Stimulated activated CD8-positive, alpha-beta memory T cell treated with anti-CD3 and anti-CD28 coated beads, Interleukin-4, amount 100 ng/mL, for 4 hours (primary cell): Measurements from ENCODE around the gene EPB41L4A.
"Not testable (repeated sequence)": the region's sequence is repeated elsewhere in the genome, so short reads cannot be mapped to it uniquely, and the experiment has no call there.

Source experiments
- DNase-seq, 2 donors: peaks; one replicate each; pipeline ENCODE4 v3.0.0-alpha.2; 2020; ENCODE audit warnings: low read depth in 2 of 2, low spot score in 1 of 2

The EPB41L4A gene

DNA sequence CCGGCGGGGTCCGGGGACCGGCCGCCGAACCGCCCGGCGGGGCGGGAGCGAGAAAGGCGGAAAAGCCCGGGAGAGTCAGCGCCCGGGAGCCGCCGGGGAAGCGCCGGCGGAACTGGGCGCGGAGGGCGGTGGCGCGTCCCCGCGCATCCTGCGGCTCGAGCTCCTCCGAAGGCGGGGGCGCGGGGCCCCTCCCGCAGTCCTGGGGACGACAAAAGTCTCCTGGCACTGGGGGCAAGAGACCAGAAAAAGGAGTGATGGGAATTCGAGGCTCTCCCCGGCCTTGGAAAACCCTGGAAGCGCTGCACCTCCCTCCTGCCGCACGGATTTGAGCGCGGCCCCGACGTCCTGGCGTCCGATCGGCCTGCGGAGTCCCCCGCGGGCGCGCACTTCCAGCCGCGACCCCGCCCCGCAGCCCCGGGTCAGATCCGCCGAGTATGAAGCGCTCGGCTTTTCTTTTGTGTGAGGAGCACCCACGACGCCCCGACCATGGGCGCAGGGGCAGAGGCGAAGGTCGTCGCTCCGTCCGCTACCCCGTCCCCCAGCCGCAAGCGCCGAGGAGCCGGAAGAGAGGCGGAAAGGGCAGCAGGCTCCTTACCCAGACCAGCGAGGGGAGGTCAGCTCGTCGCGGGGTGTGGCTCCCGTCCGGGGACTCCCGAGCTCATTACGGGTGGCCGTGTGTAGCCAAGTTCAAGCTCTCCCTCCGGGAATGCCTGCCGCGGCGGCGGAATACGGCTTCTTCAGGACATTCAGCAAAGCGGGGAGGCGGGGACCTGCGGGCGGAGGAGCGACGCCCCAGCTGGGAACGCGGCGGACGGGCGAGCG, at the start of gene EPB41L4A:
Gene EPB41L4A, minus strand, starts transcription at position 114 of the 822 bp plus-strand sequence. CDS start 238 bp downstream, outside the sequence.
- no peak for DNase-seq

GRCh38 chr5:112467485-112467884, 48.4 kb upstream of the EPB41L4A start:
- DNase-seq: no peak

DNA sequence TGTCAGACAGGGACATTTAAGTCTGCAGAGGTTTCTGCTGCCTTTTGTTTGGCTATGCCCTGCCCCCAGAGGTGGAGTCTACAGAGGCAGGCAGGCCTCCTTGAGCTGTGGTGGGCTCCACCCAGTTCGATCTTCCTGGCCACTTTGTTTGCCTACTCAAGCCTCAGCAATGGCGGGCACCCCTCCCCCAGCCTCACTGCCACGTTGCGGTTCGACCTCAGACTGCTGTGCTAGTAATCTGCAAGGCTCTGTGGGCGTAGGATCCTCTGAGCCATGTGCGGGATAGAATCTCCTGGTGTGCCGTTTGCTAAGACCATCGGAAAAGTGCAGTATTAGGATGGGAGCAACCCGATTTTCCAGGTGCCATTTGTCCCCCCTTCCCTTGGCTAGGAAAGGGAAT, 47.2 kb upstream of the EPB41L4A start:
- DNase-seq: not testable (repeated sequence)

DNA sequence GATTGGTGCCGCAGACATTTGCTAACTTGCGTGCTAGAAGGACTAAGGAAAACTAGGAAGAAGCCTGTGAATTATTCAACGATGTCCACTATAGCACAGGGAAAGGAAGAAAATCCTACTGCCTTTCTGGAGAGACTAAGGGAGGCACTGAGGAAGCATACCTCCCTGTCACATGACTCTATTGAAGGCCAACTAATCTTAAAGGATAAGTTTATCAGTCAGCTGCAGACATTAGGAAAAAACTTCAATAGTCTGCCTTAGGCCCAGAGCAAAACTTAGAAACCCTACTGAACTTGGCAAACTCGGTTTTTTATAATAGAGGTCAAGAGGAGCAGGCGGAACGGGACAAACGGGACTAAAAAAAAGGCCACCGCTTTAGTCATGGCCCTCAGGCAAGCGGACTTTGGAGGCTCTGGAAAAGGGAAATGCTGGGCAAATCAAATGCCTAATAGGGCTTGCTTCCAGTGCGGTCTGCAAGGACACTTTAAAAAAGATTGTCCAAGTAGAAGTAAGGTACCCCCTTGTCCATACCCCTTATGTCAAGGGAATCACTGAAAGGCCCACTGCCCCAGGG, 28.2 kb upstream of the EPB41L4A start:
- DNase-seq: not testable (repeated sequence)

- no peak for DNase-seq
Observed at GRCh38 chr5:112445626-112446350, 26.7 kb upstream of the EPB41L4A start.

DNA sequence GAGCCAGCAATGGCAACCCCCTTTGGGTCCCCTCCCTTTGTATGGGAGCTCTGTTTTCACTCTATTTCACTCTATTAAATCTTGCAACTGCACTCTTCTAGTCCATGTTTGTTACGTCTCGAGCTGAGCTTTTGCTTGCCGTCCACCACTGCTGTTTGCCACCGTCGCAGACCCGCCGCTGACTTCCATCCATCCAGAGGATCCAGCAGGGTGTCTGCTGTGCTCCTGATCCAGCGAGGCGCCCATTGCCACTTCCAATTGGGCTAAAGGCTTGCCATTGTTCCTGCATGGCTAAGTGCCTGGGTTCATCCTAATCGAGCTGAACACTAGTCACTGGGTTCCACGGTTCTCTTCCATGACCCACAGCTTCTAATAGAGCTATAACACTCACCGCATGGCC, 24.9 kb upstream of the EPB41L4A start:
- DNase-seq: not testable (repeated sequence)

- no peak for DNase-seq
Observed at GRCh38 chr5:112440031-112440430, 21.0 kb upstream of the EPB41L4A start.

DNA sequence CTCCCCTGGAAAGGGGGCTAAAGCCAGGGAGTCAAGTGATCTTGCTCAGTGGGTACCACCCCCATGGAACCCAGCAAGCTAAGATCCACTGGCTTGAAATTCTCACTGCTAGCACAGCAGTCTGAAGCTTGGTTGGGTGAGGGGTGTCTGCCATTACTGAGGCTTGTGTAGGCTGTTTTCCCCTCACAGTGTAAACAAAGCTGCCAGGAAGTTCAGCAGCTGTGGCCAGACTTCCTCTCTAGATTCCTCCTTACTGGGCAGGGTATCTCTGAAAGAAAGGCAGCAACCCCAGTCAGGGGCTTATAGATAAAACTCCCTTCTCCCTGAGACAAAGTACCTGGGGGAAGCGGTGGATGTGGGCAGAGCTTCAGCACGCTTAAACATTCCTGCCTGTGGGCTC, 17.1 kb upstream of the EPB41L4A start:
- no peak for DNase-seq

GRCh38 chr5:112434641-112435040, 15.6 kb upstream of the EPB41L4A start:
- no peak for DNase-seq

GRCh38 chr5:112426202-112426601, 7.1 kb upstream of the EPB41L4A start:
- not testable (repeated sequence) for DNase-seq

DNA sequence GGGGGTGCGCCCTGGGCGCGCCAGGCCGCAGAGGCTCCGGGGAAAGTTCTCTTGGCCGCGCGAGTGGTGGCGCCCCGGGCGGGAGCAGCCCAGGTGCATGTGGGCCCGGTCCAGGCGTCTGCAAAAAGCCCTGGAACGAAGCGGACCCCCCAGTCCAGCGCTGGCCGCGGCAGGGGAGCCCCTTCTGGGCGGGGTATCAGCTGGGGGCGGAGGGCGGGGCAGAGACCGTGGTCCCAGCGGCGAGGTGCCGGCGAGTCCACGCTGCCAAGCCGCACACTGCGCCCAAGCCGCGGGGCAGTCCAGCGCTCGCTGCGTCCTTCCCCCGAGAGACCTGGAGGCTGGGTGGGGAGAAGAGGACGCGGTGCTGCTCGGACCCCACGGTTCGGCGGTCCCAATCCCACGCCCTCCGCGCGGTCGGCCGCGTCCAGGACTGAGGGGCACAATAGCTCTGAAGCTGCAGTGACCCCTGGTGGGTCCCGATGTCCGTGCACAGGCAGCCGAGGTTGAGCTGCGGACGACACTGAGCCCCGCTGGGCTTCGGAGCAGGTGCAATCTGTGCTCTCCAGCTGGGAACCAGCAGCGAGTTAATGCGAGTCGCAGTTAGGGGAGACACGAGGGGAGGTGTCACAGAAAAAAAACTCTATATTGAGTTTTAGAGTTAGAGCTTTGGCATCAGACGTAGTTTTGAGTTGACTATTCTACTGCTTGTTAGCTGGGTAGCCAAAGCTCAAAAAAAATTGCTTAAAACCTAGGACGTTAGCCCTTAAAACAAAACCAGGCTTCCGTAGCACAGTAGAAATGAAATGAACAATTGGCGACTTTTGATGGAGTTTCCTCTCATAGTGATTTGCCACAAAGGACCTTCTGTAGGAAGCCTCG, 1.1 kb upstream of the EPB41L4A start:
- no peak for DNase-seq

DNA sequence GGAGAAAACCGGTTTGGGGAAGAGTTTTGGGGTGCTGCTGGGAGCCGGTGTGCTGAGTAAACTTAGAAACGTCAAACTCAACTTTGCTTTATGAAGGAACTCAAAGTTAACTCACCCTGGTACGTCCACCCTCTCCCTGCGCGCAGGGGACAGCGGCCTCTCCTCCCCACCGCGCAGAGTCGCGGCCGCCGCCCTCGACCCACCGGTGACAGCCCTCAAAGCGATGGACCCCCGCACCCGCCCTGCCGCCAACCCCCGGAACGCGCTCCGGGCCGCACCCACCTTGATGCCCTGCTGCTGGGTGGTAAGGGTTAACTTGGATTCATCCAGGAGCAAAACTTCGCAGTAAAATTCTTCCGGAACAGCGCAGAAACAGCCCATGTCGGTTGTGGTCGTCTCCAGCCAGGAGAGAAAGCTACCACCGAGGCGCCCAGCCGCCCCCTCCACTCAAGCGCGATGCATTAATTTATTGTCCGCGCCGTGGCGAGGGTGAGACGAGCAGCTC, 366 bp downstream of the EPB41L4A start:
- no peak for DNase-seq

DNA sequence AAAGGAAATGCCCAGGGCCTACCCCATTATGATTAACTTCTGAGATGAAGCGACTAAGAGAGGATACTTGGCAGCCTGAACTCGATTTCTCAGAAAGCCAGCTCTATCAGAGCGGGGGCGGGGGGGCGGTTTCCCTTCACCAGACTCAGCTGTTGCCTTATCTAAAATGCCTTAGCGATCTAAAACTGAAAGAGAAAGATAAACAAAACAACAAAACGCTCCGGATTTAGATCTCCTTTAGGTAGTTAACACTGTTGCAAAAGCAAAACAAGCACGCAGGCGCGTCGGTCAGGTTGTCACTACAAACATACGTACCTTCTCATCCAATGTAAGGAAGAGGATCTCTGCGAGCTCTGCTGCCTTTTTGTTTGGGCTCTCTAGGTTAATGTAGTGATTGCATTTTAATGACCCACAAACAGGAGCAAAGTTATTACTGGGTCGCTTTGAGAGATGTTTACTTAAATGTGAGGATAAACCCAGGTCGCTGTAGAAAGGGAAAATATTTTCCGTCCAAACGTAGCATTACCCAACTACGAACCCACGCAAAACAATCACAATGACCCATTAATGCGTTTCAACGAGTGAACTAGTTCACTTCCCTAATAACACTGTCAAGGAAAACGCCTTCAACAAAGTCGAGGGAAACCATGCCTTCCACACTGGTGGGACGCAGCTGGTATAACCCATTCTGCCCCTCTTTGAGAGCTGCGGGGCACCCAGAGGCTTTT, 982 bp downstream of the EPB41L4A start:
- DNase-seq: peak in 1 of 2 donors; percentile 19

DNA sequence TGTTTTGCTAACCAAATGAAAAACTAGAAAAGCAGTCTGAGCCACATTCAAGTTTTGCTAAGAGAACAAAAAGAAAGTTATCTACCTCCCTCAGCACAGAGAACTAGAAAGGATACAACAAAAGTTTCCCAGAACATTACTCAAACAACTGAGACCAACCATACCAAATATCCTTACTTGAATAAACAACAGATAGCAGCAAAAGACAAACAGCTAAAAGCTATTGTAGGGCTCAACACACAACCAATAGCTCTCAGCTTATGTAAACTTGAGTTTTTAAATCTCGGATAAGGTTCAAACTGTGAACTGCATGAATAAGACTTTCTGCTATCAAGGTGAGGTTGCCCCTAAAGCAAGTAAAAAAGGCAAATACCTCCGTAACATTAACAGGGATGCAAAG, 3.5 kb downstream of the EPB41L4A start:
- no peak for DNase-seq

DNA sequence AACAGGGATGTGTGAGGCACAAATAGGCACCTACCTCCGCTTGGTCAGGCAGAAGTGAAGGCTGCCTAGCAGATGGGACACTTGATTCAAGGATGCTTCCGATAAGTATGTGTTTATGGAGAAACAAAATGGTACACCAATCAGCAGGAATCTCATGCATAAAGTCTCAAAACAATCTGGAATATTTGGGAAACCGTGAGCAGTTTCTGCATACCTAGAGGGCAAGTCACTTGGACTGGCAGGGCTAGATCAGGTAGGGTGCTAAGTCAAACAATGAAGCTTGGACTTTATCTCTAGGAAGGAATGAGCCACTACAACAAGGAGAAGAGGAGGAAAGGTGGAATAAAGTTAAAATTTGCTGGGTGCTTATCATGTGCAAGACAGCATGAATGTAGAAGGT, 5.5 kb downstream of the EPB41L4A start:
- no peak for DNase-seq

DNA sequence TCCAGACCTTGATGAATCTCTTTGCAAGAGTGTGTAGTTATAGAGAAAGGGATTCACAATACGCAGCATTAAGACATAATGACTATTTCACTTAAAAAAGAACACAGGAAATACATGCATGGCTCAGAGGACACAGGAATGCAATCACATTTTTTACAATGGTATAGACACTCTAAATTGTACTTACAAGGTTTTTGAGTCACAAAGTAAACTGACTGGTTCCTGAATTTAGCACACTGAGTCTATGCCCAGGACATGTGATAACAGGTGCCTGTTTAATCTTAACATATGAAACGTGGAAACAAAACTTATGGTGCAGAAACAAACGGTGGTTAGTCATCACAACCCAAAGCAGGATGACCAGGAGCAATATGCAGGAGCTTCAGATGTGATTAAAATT, 6.7 kb downstream of the EPB41L4A start:
- no peak for DNase-seq

DNA sequence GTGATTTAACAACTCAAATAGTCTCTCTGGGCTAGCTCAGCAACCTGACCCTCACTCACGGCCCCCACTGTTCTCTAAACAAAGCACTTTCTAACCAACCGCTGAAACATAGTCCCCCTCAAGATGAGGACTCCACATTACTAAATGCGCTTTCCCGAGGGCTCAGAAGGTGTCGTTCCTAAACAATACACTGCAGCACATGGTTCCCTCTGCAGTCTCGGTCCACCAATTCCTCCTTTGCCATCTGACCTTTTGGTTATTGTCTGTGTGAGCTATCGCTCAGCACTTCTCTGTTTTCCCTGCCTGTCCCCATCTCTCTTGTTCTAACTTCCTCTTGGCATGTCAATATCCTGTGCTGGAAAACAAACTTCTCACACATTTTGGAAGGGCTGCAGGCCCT, 7.2 kb downstream of the EPB41L4A start:
- DNase-seq: no peak

GRCh38 chr5:112407666-112408065, 11.4 kb downstream of the EPB41L4A start:
- no peak for DNase-seq

DNA sequence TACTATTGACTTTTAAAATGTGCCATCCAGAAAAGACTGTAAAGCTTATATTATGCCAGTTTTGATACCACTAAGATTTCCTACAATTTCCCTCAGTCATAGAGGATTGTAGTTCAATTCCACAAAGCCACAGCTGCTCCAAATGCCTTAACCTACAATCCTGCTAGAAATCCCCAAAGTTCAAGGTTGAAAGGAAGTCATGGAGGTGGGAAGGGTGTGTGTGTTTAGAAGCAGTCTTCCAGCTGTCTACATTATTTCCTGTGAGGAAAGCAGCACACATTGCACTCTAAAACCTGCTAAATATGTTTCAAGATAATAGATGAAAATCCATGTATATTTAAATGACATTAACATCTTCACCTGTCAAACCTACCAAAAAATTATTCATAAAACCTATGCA, 11.8 kb downstream of the EPB41L4A start:
- no peak for DNase-seq

GRCh38 chr5:112403069-112403468, 16.0 kb downstream of the EPB41L4A start:
- DNase-seq: no peak
